GM12878 (cell line): Measurements from ENCODE around the gene ATP7A. TPM values are rescaled to one million over a fixed set of nuclear protein-coding genes. Genes with fewer than 3 reads are reported as not detected.

Experiments
- ATAC-seq: fragments of 200-7000 bp; cut with Tn5 transposase; 3 replicates; pipeline ENCODE4 v1.9.1; 2020; ENCODE audit warnings: mild to moderate bottlenecking, moderate library complexity
- BruUV-seq: library from RNA; stranded (reverse); fragments of 400-500 nt; replicated peaks from 2 replicates; lab custom pipeline; 2021; lab: Mats Ljungman, UMichigan
- CTCF ChIA-PET: fragments of 300-600 bp; sonication (Branson Sonifier 250); formaldehyde crosslinking; extraction: SDS; loops from one replicate; lab custom pipeline; 2021; ENCODE audit warnings: inconsistent platforms; lab: Yijun Ruan, JAX
- POLR2A ChIA-PET: fragments of 350-600 bp; formaldehyde crosslinking; extraction: SDS; loops from one replicate; lab custom pipeline; 2021; ENCODE audit warnings: inconsistent platforms; lab: Charles Lee
- RAD21 ChIA-PET: fragments of 300-600 bp; sonication (Branson Sonifier 250); formaldehyde crosslinking; loops from one replicate; lab custom pipeline; 2023; ENCODE audit warnings: antibody characterized with exemption; ENCODE audit not compliant: unreplicated experiment; lab: Charles Lee
- SMC1A ChIA-PET: fragments of 300-600 bp; sonication (Branson Sonifier 250); formaldehyde crosslinking; loops from one replicate; lab custom pipeline; 2023; ENCODE audit not compliant: unreplicated experiment, uncharacterized antibody; lab: Charles Lee
- DNase-seq: peaks from one replicate; pipeline ENCODE4 v3.0.0-alpha.2; 2011; ENCODE audit warnings: low read depth, low spot score
- FAIRE-seq: peaks from 3 replicates; lab custom pipeline; 2011; peaks lifted over from hg19 to GRCh38; lab: Jason Lieb, UNC
- H2AFZ ChIP-seq: 2 replicates; pipeline ENCODE4 v1.6.0; 2011; ENCODE audit warnings: low read depth, low read length, control low read depth; ENCODE audit not compliant: control insufficient read depth
- H3K27ac ChIP-seq: 2 replicates; pipeline ENCODE4 v1.5.1; 2011; ENCODE audit warnings: control low read depth; ENCODE audit not compliant: control insufficient read depth, insufficient read depth
- H3K27me3 ChIP-seq, 2 experiments: replicated peaks in 1 of 2; 2 replicates each; pipeline versions ENCODE4 v1.6.0 to v1.6.1; 2011; ENCODE audit warnings: low read length in 1 of 2; ENCODE audit not compliant: control insufficient read depth in 2 of 2, insufficient read depth in 2 of 2
- H3K36me3 ChIP-seq, 2 experiments: 2 replicates each; pipeline ENCODE4 v1.5.1; 2011; ENCODE audit warnings: low read length in 1 of 2; ENCODE audit not compliant: control insufficient read depth in 2 of 2, insufficient read depth in 2 of 2
- H3K4me1 ChIP-seq: 2 replicates; pipeline ENCODE4 v1.6.1; 2011; ENCODE audit warnings: mild to moderate bottlenecking, low read length, moderate library complexity, mixed read lengths; ENCODE audit not compliant: control insufficient read depth, insufficient read depth
- H3K4me2 ChIP-seq: 2 replicates; pipeline ENCODE4 v1.6.0; 2011; ENCODE audit warnings: control low read depth; ENCODE audit not compliant: control insufficient read depth, insufficient read depth
- H3K4me3 ChIP-seq: fragments of 200-600 bp; sonication (generic); 2 replicates; pipeline ENCODE4 v1.5.1; 2016
- H3K79me2 ChIP-seq: 2 replicates; pipeline ENCODE4 v1.6.0; 2011; ENCODE audit warnings: low read length; ENCODE audit not compliant: control insufficient read depth, insufficient read depth
- H3K9ac ChIP-seq: 2 replicates; pipeline ENCODE4 v1.8.0; 2011; ENCODE audit warnings: low read length, control low read depth, mixed read lengths; ENCODE audit not compliant: control insufficient read depth, insufficient read depth
- H3K9me3 ChIP-seq: replicated peaks from 3 replicates; pipeline ENCODE4 v1.5.1; 2011; ENCODE audit warnings: mild to moderate bottlenecking, low read length; ENCODE audit not compliant: control insufficient read depth, insufficient read depth
- H4K20me1 ChIP-seq: 2 replicates; pipeline ENCODE4 v1.6.0; 2011; ENCODE audit not compliant: control insufficient read depth, insufficient read depth
- ASH2L ChIP-seq: fragments of 300-600, 200-600 bp; sonication (generic); IDR thresholded peaks from 2 replicates; pipeline ENCODE4 v1.6.1; 2017; ENCODE audit warnings: low read depth, mild to moderate bottlenecking, borderline replicate concordance
- BCLAF1 ChIP-seq: fragments of 450-650 bp; IDR thresholded peaks from 2 replicates; pipeline ENCODE4 v1.6.1; 2017; ENCODE audit warnings: antibody characterized with exemption, mild to moderate bottlenecking, moderate library complexity
- BHLHE40 ChIP-seq, 2 experiments: fragments of 450-650 bp in 1 of 2; IDR thresholded peaks; 2 replicates each; pipeline ENCODE4 v1.6.1; 2011 to 2017; ENCODE audit warnings: low read depth in 2 of 2, borderline replicate concordance in 1 of 2, improper control_type of control experiment in 1 of 2, low read length in 1 of 2, mild to moderate bottlenecking in 1 of 2
- E2F4 ChIP-seq: IDR thresholded peaks from 2 replicates; pipeline ENCODE4 v1.6.1; 2012; ENCODE audit warnings: low read depth, low read length, improper control_type of control experiment
- EZH2 ChIP-seq: IDR thresholded peaks from 2 replicates; pipeline ENCODE4 v1.6.1; 2012; ENCODE audit warnings: low read depth, mild to moderate bottlenecking, control low read depth, inconsistent platforms, low read length, borderline replicate concordance; ENCODE audit not compliant: control insufficient read depth
- FOXM1 ChIP-seq: IDR thresholded peaks from 2 replicates; pipeline ENCODE4 v1.6.1; 2012; ENCODE audit warnings: low read depth, mild to moderate bottlenecking, inconsistent platforms, low read length, moderate library complexity
- IKZF2 ChIP-seq, 2 experiments: fragments of 450-650 bp; IDR thresholded peaks; 2 replicates each; pipeline ENCODE4 v1.6.1; 2017; ENCODE audit warnings: mild to moderate bottlenecking in 2 of 2, moderate library complexity in 2 of 2
- IRF4 ChIP-seq: IDR thresholded peaks from 2 replicates; pipeline ENCODE4 v1.6.1; 2011; ENCODE audit warnings: low read depth, low read length
- IRF5 ChIP-seq: fragments of 450-650 bp; IDR thresholded peaks from 2 replicates; pipeline ENCODE4 v1.6.1; 2017; ENCODE audit warnings: borderline replicate concordance
- LARP7 ChIP-seq: fragments of 450-650 bp; IDR thresholded peaks from 2 replicates; pipeline ENCODE4 v1.6.1; 2017; ENCODE audit warnings: mild to moderate bottlenecking
- PBX3 ChIP-seq: IDR thresholded peaks from 2 replicates; pipeline ENCODE4 v1.6.1; 2011; ENCODE audit warnings: mild to moderate bottlenecking, low read depth, low read length, moderate library complexity; ENCODE audit not compliant: insufficient replicate concordance
- RCOR1 ChIP-seq: conservative IDR thresholded peaks from 2 replicates; pipeline ENCODE4 v1.6.1; 2012; ENCODE audit warnings: low read depth, low read length, improper control_type of control experiment
- TCF12 ChIP-seq: IDR thresholded peaks from 2 replicates; pipeline ENCODE4 v1.6.1; 2011; ENCODE audit warnings: low read depth, mild to moderate bottlenecking, low read length
- ZBTB4 ChIP-seq: fragments of 450-650 bp; formaldehyde crosslinking; IDR thresholded peaks from 2 replicates; pipeline ENCODE4 v1.4.0; 2022; ENCODE audit warnings: mild to moderate bottlenecking, moderate library complexity
- WGBS: methylation state at CpG from one replicate; pipeline ENCODE4 v1.1.6; 2016; ENCODE audit warnings: low lambda C conversion rate; ENCODE audit not compliant: insufficient replicate concordance, insufficient coverage; ENCODE audit errors: missing lambda C conversion rate; 5-methylcytosine and 5-hydroxymethylcytosine counted together
- in situ Hi-C: fragments of 300-500 bp; cut with MboI; formaldehyde crosslinking; loops from 9 replicates; pipeline ENCODE4 v1.14.3; 2018; ENCODE audit warnings: mixed read lengths
- intact Hi-C: fragments of 100-400 bp; cut with micrococcal nuclease; formaldehyde crosslinking; loops from one replicate; pipeline ENCODE4 v1.14.2; 2022; ENCODE audit not compliant: unreplicated experiment
- polyA plus RNA-seq, 11 experiments: library from polyadenylated mRNA; depleted of rRNA in 4 of 11; unstranded in 6 of 11; stranded (reverse) in 5 of 11; fragments of >200 nt; fragmentation: Nextera tagmentation in 4 of 11; fragmentation: Illumina TruSeq in 1 of 11; extraction: Ambion mirVana in 4 of 11; extraction: Trizol in 1 of 11; gene quantifications; 1 replicate in 1 of 11; 2 replicates in 10 of 11; pipeline versions ENCODE4 v1.2.1 to v1.2.3, GENCODE V29; 2011 to 2016; ENCODE audit warnings: inconsistent platforms in 2 of 11, missing spikeins in 2 of 11, low read depth in 1 of 11
- total RNA-seq, 4 experiments: library from RNA; depleted of rRNA in 3 of 4; stranded (reverse); fragments of >200 nt in 3 of 4; fragmentation: Illumina TruSeq in 1 of 4; extraction: Trizol in 1 of 4; gene quantifications; 2 replicates each; pipeline versions ENCODE4 v1.2.1 to v1.2.3, GENCODE V29; 2013 to 2021

Gene ATP7A
- total and polyA plus RNA-seq, 10 of the 15 experiments (the other 5 are each of a cell fraction or from before 2014, with no cell fraction given) = 2.5 to 12.0 (median 7.6) TPM

- CTCF ChIA-PET = no interaction called here
- intact Hi-C loops = no loop called here
- SMC1A ChIA-PET = interaction anchor here (0.8 to 1.5 kb wide), 2 partner anchors 18 to 20 kb away, joined by 3 to 4 read pairs; no protein-coding TSS in a partner anchor
- ATAC-seq = no peak
- no peaks in the 10 kb centered on the region for H3K9me3 ChIP-seq
- no peaks in the 10 kb centered on the region for H4K20me1 ChIP-seq
- no peaks in the 10 kb centered on the region for H3K4me1 ChIP-seq
- H3K27ac ChIP-seq = no peak overlapping the region
- BruUV-seq = no TSS peak
- POLR2A ChIA-PET = interaction anchor here (1.1 kb wide), 1 partner anchor 10 kb away, joined by 3 read pairs; no protein-coding TSS in a partner anchor
- H3K4me3 ChIP-seq = no peak overlapping the region
- FAIRE-seq = no peak
- no peaks in the 10 kb centered on the region for H3K27me3 ChIP-seq
- DNase-seq = no peak
- in situ Hi-C loops = no loop called here
- RAD21 ChIA-PET = no interaction called here
- H3K36me3 ChIP-seq = no peaks in the 10 kb centered on the region
- no peak overlapping the region for H3K9ac ChIP-seq
- no peak overlapping the region for H3K4me2 ChIP-seq
- 53% methylated on average over 8 of the region's 8 CpGs for WGBS
- H3K79me2 ChIP-seq = peaks cover 2% of the 10 kb centered on the region
- no peak overlapping the region for H2AFZ ChIP-seq
- TF ChIP-seq LARP7 = no peak
- TF ChIP-seq ZBTB4 (CRISPR knock-in tag) = no peak
- no peak for TF ChIP-seq TCF12
- TF ChIP-seq PBX3 = no peak
- no peak for TF ChIP-seq RCOR1
- no peak for TF ChIP-seq BHLHE40 (IDR thresholded peaks at IDR 0.05; ENCODE audit: borderline replicate concordance in 1 of 2, low read depth in 2 of 2, low read length in 1 of 2)
- TF ChIP-seq IKZF2 (IDR thresholded peaks at IDR 0.05) = no peak
- no peak for TF ChIP-seq EZH2
- no peak for TF ChIP-seq IRF4
- TF ChIP-seq IRF5 = no peak
- no peak for TF ChIP-seq FOXM1
- TF ChIP-seq BCLAF1 = no peak
- no peak for TF ChIP-seq E2F4
- no peak for TF ChIP-seq ASH2L
These were observed 13.9 kb downstream of the ATP7A start for GRCh38 chrX:77924320-77924859.
